HG02970 (cell line): Measurements from ENCODE around the gene PRDX5.
"Not testable (repeated sequence)": the region's sequence is repeated elsewhere in the genome, so short reads cannot be mapped to it uniquely, and the experiment has no call there.

ENCODE experiments used
- ATAC-seq: cut with Tn5 transposase; IDR thresholded peaks from one replicate; pipeline ENCODE4 v1.9.1; 2021; ENCODE audit warnings: mild to moderate bottlenecking, moderate library complexity, moderate number of reproducible peaks; ENCODE audit not compliant: unreplicated experiment, low FRiP score

PRDX5 gene

DNA sequence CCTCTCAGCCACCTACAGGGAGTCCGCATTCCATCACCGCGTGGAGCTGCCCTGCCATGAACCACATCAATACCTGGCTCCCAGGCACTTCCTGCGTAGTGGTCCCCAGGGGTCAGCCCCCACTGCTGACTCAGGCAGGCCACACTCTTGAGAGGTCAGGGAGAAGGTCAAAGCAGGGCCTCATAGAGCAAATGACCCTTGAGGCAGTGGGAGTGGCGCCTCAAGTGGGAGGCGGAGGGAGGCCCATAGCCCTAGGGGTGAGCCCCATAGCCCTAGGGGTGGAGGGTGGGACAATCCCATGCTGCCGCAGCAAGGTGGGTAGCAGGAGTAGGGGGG, 5.0 kb downstream of the PRDX5 start:
- no peak for ATAC-seq

DNA sequence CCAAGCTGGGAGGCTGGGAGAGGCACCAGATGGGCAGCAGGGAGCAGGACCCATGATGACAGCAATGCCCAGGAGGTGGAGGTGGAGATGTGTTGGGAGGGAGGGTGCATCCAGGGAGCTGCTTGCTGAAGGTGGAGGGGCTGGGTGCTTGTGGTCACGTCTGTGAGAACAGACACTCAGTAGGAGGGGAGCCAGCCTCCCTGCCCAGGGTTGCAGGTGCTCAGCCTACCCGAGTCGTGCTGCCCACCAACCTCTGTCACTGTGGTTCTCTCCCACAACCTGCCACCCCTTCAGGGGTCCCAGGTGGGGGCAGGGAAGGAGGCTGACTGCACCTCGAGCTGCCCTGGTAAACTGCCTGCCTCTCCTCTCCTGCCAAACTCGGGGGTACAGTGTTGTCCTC, 5.5 kb downstream of the PRDX5 start:
- no peak for ATAC-seq

DNA sequence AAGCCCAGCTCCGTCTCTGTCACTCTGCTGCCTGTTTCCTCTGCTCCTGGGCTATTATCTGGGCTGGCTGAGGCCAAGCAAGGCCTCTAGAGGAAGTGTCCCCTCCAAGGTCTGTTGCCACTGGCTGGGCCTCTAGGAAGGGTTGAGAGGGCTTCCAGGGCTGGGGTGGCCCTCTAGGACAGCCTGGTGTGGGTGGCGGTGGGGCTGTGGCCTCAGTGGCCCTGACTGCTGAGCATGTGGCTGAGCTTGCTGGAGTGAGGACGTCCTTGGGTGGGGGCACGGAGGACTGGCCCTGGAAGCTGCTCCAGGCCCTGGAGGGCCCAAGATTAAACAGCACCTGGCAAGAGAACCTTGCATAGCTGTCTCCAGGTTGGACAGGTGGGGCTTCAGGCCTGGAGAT, 6.1 kb downstream of the PRDX5 start:
- ATAC-seq: not testable (repeated sequence)

DNA sequence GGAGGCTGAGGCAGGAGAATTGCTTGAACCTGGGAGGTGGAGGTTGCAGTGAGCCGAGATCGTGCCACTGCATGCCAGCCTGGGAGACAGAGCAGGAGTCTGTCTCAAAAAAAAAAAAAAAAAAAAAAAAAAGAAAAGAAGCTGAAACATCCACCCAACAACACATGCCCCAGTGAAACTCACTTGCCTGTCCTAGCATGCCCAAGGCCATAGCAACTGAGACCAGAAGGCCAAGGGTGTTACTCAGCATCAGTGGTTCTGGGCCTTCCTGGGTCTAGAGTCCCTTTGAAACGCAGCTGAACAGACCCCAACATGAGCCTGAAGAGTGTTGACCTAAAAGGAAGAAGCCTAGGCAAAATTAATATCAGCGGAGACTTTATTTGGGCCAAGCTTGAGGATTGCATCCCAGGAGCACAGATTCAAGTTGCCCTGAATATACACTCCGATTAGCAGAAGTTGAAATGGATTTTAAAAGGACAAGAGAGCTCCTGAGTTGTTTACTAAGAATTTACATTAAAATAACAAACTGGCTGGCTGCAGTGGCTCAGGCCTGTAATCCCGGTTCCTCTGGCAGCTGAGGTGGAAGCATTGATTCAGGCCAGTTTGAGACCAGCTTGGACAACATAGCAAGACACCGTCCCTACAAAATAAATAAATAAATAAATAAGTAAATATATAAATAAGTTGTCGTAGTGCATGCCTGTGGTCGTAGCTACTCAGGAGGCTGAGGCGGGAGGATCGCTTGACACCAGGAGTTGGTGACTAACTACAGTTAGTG, 7.0 kb downstream of the PRDX5 start:
- ATAC-seq: no peak

DNA sequence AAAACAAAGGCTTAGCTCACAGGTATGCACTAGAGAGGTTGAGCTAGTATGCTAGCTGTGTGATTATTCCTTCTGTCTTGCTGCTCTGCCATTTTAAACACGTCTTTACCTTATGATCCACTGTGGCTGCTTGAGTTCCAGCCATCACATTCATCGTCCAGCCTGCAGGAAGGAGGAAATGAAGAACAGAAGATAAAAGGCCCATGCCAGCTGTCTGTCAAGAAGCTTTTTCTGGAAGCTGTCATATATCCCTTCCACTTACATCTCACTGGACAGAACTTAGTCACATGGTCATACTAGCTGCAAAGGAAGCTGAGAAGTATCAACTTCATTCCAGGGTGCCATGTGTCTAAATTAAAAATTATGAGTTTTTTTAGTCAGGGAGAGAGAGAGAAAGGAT, 9.5 kb downstream of the PRDX5 start:
- no peak for ATAC-seq

DNA sequence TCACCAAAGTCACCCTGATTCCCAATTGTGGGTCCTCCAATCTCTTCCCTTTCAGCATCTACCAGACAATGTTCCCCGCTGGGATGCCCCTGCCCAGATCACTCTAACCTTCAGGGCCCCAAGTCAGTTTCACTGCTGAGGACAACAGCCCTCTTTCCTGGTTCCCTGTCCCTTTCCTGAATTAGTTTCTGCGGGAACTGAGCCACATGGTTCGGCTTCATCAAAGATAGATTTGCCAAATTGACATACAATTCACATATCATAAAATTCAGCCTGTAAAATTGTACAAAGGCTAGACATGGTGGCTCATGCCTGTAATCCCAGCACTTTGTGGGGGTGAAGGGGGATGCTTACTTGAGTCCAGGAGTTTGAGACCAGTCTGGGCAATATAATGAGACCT, 10.1 kb downstream of the PRDX5 start:
- no peak for ATAC-seq

DNA sequence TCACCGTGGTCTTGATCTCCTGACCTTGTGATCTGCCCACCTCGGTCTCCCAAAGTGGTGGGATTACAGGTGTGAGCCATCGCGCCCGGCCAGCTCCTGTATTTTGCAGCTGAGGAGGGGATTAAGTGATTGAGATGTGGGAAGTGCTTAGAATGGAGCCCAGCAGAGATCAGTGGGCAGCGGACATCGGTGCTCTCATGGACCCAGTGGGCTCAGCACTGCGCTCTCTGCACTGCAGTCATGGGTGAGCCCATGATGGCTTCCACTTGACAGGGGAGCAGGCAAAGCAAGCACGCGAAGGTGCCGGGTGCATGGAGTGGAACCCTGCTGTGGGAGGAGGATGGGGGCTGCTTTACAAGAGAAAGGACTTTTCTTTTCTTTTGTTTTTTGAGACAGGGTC, 13.0 kb downstream of the PRDX5 start:
- ATAC-seq: no peak

DNA sequence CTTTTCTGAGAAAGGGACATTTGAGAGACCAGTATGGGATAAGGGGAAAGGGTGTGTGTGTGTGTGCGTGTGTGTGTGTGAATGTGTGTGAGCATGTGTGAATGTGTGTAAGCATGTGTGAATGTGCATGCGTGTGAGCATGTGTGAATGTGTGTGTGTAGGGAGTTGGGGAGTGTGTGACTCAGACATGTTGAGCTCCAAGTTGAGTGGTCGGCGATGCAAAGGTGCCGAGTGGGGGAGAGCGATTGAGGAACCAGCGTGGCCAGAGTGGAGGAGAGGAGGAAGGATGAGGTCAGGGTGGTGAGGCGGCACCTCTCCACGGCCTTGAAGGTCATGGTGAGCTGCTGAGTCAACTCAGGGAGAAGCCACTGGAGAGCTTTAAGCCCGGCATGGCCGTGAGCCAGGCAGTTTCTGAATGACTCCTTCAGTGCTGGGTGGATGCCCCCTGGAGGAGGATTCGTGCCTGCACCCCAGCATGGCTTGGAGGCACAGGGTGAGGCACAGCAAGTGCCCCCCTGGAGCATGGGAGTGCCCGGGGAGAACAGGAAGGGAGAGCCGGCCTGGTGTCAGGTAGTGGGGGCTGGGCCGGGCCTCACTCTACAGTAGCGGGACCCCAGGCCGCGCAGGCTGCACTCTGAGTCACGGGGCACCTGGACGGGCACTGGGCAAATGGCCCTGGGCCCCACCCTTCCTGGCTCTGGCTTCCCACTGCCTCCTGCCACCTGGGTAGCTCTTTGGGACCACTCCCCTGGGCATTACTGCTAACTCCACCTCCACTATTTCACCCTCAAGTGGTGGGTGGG, 13.8 kb downstream of the PRDX5 start:
- ATAC-seq: no peak

DNA sequence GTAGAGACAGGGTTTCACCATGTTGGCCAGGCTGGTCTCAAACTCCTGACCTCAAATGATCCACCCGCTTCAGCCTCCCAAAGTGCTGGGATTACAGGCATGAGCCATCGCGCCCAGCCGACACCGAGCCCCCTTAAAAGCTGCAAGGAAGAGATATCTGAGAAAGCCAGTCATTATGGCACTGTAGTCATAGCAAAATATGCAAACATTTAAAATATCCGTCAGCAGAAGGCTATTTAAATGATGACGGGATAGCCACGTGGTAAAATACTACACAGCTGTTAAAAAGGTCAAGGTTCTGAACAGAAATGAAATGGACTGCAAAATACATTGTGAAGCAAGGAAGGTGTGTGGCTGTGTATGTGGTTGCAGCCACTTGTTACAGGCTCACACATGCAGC, 15.6 kb downstream of the PRDX5 start:
- ATAC-seq: no peak

DNA sequence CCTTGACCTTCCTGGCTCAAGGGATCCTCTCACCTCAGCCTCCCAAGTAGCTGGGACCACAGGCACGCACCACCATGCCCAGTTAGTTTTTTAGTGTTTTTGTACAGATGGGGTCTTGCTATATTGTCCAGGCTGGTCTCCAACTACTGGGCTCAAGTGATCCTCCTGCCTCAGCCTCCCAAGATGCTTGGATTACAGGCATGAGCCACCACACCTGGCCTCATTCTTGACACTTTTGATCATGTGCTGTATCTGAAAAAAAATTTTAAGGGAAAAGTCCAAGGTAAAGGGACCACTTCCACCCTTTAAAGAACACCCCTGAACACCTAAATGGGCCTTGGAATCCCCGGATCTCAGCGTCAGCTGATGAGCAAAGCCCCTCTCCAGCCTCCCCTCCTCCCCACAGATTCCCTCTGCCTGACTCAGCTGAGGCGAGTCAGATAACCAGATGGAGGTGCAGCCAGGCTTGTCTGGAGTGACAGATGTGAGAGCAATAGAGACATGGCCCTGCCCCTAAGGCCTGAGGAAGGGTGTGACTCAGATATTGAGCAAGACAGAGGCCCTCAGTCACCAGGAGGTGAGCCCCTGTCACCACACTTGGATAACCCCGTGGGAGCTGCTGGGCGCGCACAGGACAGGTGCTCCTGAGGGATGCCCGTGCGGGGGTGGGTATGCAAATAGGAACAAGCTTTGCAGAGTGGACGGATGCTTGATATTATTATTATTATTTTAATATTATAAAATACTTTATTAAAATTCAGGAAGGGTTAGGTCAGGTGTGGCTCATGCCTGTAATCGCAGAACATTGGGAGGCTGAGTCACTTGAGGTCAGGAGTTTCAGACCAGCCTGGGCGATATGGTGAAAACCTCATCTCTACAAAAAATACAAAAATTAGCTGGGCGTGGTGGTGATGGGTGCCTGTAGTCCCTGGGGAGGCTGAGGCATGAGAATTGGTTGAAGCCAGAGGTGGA, 17.1 kb downstream of the PRDX5 start:
- ATAC-seq: peak; percentile 68

DNA sequence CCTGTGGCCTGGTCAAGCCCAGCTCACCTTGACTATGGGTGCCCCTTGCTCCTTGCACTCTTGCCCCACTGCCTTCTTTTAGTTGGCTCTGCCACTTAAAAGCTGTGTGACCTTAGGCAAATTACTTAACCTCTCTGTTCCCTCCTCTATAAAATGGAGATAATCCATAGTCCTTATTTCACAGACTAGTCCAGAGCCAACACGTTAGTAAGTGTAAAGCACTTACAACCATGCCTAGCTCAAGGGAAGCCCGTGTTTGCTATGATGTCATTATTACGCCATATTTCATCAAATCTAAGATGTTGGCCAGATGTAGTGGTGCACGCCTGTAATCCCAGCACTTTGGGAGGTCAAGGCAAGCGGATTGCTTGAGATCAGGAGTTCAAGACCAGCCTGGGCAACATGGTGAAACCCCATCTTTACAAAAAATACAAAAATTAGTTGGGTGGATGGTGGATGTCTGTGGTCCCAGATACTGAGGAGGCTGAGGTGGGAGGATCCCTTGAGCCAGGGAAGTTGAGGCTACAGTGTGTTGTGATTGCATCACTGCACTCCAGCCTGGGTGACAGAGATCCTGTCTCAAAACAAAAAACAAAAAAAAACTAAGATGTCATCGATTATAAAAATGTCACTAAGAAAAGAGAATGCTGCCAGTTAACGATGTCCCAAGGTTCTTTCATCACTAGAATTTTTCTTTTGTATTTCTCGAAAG, 19.8 kb downstream of the PRDX5 start:
- ATAC-seq: no peak

DNA sequence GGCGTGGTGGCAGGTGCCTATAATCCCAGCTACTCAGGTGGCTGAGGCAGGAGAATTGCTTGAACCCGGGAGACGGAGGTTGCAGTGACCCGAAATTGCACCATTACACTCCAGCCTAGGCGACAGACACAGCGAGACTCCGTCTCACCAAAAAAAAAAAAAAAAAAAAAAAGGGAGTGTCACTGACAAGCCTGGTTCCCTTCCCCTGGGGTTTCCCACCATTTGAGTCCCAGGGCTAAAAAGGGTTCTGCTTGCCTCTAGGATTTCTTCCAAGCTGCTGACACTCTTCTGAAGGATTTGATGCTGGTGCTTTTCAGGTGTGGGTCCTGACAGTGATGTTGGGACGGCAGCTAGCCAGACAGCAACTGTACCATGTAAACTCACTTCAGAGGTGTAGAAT, 20.8 kb downstream of the PRDX5 start:
- no peak for ATAC-seq

DNA sequence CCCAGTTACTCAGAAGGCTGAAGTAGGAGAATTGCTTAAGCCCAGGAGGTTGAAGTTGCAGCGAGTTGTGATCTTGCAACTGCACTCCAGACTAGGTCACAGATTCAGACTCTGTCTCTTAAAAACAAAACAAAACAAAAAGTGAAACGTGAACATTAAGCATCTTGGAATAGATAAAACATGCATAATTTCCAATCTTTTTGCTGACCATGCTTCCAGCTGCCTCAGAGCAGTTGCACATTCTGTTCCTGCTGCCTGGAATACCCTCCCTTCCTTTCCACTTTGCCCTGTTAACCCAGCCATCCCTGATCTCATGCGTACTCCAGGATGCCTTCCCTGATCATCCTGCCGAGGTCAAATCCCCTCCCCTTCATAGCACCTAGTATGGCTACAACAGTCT, 21.4 kb downstream of the PRDX5 start:
- no peak for ATAC-seq

DNA sequence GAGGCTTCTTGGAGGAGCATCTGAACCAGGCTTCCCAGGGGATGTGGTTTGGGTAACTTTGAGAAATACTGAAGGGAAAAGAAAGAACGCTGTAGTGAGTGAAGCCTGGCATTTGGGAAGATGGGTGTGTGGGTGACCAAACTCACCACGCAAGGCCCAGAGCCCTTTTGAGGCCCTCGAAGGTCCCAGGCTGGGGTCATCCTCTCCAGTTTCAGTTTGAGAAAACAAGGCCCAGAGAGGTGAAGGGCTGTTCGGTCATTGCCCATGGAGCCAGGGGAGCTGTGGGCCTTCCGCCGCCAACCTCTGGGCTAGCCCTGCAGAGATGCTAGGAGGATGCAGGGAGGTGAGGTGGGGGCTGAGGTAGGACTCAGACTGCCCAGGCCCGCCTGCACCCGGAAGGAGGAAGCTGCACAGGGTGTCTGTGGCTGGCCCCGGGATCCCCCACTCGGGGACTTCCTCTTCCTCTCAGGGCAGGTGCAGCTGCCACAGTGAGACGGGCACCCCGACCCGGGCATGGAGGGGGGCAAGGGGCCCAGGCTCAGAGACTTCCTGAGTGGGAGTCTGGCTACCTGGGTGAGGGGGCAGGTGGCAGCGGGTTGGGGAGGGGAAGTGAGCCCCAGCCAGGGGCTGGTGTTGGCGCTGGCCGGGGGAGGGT, 22.0 kb downstream of the PRDX5 start, which contains the start of gene CCDC88B:
TSS of gene CCDC88B (plus strand) at position 451 of the 655 bp plus-strand sequence. CDS start at position 514, 63 bp downstream.
- peak; percentile 43 for ATAC-seq

DNA sequence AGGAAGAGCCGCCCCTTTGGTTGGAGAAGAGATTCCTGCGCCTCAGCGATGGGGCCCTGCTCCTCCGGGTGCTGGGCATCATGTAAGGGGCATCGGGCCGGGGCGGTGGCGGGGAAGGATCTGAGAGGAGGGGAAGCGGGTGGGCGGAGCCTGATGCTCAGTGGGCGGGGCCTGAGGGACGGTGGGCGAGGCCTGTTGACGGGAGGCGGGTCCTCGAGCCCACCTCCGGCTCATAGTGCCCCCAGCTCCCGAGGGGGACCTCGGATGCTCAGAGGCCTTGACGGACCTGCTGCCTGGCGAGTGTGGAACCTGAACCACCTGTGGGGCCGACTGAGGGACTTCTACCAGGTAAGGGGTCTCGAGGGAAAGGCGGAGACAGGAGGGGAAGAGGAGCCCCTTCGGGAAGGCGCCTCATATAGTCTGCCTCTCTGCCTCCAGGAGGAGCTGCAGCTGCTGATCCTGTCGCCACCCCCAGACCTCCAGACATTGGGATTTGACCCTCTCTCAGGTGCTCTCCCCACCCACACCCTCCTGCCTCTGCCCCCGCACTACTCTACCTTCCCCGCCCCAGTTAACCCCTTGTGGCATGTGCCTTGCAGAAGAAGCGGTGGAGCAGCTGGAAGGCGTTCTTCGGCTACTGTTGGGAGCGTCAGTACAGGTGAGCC, 22.9 kb downstream of the PRDX5 start:
- ATAC-seq: no peak

DNA sequence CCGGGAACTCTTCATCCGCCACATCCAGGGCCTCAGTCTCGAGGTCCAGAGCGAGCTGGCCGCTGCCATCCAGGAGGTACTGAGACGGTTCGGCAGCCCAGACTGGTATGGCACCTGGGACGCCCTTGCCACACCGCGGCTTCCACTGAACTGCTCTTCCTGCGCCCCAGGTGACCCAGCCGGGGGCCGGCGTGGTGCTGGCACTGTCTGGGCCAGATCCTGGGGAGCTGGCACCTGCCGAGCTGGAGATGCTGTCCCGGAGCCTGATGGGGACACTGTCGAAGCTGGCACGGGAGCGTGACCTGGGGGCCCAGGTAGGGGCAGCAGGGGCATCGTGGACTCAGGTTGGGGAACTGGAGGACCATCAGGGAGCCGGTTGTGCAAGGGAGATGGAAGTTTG, 23.5 kb downstream of the PRDX5 start:
- ATAC-seq: no peak

DNA sequence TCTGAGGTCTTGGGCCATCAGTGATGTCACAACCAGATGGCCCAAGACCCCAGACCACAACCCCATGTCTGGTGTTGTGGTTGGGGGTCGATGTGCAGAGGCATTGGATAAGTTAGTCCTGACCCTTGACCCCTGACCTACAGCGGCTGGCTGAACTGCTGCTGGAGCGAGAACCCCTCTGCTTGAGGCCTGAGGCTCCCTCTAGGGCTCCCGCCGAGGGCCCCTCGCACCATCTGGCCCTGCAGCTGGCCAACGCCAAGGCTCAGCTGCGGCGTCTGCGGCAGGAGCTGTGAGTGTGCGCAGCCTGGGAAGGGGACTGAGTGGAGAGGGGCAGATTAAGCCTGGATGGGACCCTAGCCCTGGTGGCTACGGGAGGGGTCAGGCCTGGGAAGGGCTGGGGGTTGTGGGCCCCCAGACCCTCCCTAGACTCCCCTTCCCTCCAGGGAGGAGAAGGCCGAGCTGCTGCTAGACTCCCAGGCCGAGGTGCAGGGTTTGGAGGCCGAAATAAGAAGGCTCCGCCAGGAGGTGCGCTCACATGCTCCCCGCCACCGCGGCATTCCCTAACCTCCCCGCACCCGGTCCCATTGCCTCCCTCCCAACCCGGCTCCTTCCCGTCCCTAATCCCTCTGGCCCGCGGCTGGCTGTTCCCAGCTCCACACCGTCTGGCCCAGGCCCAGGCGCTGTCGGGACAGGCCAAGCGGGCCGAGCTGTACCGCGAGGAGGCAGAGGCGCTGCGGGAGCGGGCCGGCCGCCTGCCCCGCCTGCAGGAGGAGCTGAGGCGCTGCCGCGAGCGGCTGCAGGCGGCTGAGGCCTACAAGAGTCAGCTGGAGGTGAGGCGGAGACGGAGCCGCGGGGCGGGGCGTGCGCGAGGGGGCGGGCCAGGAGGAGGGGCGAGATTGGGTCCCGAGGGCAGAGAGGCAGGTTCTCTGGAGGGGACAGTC, 24.2 kb downstream of the PRDX5 start:
- ATAC-seq: peak; percentile 38
